Adrenal gland (tissue), 5 donors: ENCODE data around the gene FAM13B.

Source experiments
- CTCF ChIP-seq, 6 experiments: fragments of 450-650 bp in 4 of 6; fragments of 200-600 bp in 2 of 6; sonication (generic) in 1 of 6; IDR thresholded peaks; 1 replicate in 5 of 6; 2 replicates in 1 of 6; pipeline versions ENCODE4 v1.5.1 to v1.8.0; 2016 to 2021; ENCODE audit warnings: antibody characterized with exemption in 6 of 6, mild to moderate bottlenecking in 2 of 6, moderate library complexity in 1 of 6
- POLR2A ChIP-seq, 2 donors: fragments of 450-650 bp; IDR thresholded peaks; one replicate each; pipeline ENCODE4 v1.6.1; 2017; ENCODE audit warnings: antibody characterized with exemption in 2 of 2, mild to moderate bottlenecking in 2 of 2, moderate library complexity in 1 of 2
- donor health status: DM: no; HTN: no; CAD: no.

DNA sequence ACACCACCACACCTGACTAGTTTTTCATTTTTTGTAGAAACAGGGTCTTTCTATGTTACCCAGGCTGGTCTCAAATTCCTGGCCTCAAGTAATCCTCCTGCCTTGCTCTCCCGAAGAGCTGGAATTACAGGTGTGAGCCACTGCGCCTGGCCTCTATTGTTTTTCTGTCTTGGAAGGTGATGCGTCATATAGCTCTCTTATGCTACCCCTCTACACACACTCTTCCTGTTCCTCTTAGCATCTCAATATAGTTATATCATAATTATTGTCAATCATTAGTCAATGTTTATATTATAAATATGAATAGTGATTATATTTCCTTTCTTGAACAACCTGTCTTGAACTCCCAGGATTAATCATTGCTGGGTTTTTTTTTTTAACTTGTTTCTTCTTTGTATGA is 136.3 kb downstream of the FAM13B start:
- TF ChIP-seq CTCF (IDR thresholded peaks at IDR 0.05) (no peak), POLR2A (IDR thresholded peaks at IDR 0.05) (no peak)
